Measurements from ENCODE around the gene SRPK2.

DNA sequence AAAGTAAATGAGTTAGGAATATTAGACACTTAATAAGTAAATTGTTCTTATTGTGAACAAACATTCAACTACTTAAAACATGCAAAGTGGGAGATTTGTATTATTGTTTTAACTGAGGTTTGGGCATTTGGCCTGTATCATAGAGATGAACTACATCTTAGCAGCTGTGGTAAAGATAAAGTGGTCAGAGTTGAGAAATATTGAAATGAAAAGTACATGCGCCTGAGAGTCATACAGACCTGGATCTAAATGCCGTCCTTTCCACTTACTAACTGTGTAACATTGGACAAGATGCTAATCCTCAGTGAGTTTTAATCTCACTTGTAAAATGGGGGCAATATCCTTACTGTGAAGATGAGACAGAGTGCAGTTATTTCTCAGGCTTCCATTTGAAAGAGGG is 300.3 kb downstream of the SRPK2 start:
- TF ChIP-seq, protein P1, sequence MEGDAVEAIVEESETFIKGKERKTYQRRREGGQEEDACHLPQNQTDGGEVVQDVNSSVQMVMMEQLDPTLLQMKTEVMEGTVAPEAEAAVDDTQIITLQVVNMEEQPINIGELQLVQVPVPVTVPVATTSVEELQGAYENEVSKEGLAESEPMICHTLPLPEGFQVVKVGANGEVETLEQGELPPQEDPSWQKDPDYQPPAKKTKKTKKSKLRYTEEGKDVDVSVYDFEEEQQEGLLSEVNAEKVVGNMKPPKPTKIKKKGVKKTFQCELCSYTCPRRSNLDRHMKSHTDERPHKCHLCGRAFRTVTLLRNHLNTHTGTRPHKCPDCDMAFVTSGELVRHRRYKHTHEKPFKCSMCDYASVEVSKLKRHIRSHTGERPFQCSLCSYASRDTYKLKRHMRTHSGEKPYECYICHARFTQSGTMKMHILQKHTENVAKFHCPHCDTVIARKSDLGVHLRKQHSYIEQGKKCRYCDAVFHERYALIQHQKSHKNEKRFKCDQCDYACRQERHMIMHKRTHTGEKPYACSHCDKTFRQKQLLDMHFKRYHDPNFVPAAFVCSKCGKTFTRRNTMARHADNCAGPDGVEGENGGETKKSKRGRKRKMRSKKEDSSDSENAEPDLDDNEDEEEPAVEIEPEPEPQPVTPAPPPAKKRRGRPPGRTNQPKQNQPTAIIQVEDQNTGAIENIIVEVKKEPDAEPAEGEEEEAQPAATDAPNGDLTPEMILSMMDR (conservative IDR thresholded peaks at IDR 0.05; ENCODE audit: low read depth, low read length) = no peak
- TF ChIP-seq EZH2 (IDR thresholded peaks at IDR 0.05; ENCODE audit: borderline replicate concordance, low read depth, low read length, poor library complexity, severe bottlenecking) = no peak
